H9 (cell line): ENCODE data around the gene ATXN10. TPM values are rescaled to one million over a fixed set of nuclear protein-coding genes. Genes with fewer than 3 reads are reported as not detected.

Experiments
- DNase-seq: peaks from one replicate; pipeline ENCODE4 v3.0.0-alpha.2; 2017
- H2AFZ ChIP-seq: one replicate; pipeline ENCODE4 v1.6.1; 2013; ENCODE audit warnings: mild to moderate bottlenecking, low read length, control low read depth, moderate library complexity
- H2AK5ac ChIP-seq: 2 replicates; pipeline ENCODE4 v1.6.1; 2013; ENCODE audit warnings: low read length, control low read depth, mixed read lengths; ENCODE audit not compliant: insufficient read length
- H2BK120ac ChIP-seq: one replicate; pipeline ENCODE4 v1.6.1; 2013; ENCODE audit warnings: low read depth, mild to moderate bottlenecking, low read length, control low read depth, inconsistent platforms; ENCODE audit not compliant: poor library complexity, severe bottlenecking
- H2BK12ac ChIP-seq: 2 replicates; pipeline ENCODE4 v1.6.1; 2013; ENCODE audit warnings: low read length, control low read depth, mixed read lengths, low read depth; ENCODE audit not compliant: insufficient read length
- H2BK15ac ChIP-seq: 2 replicates; pipeline ENCODE4 v1.6.1; 2013; ENCODE audit warnings: low read depth, low read length, control low read depth
- H2BK20ac ChIP-seq: one replicate; pipeline ENCODE4 v1.6.1; 2013; ENCODE audit warnings: low read depth, mild to moderate bottlenecking, low read length, control low read depth, inconsistent platforms; ENCODE audit not compliant: poor library complexity, severe bottlenecking
- H2BK5ac ChIP-seq: 2 replicates; pipeline ENCODE4 v1.6.1; 2013; ENCODE audit warnings: low read length, control low read depth, mixed read lengths; ENCODE audit not compliant: insufficient read length
- H3K14ac ChIP-seq: 2 replicates; pipeline ENCODE4 v1.6.1; 2013; ENCODE audit warnings: low read length, control low read depth; ENCODE audit not compliant: insufficient read depth
- H3K18ac ChIP-seq: 2 replicates; pipeline ENCODE4 v1.6.1; 2013; ENCODE audit warnings: low read depth, mild to moderate bottlenecking, mixed read lengths, low read length, control low read depth; ENCODE audit not compliant: insufficient read length
- H3K23ac ChIP-seq: 2 replicates; pipeline ENCODE4 v1.6.1; 2013; ENCODE audit warnings: low read length, control low read depth, mixed read lengths, low read depth; ENCODE audit not compliant: insufficient read length
- H3K23me2 ChIP-seq: 2 replicates; pipeline ENCODE4 v1.6.1; 2013; ENCODE audit warnings: low read depth, mild to moderate bottlenecking, mixed read lengths, low read length, control low read depth; ENCODE audit not compliant: insufficient read length, poor library complexity, severe bottlenecking
- H3K27ac ChIP-seq: 2 replicates; pipeline ENCODE4 v1.5.1; 2013; ENCODE audit warnings: low read length, control low read depth, mixed read lengths, low read depth; ENCODE audit not compliant: insufficient read length
- H3K27me3 ChIP-seq: 2 replicates; pipeline ENCODE4 v1.6.1; 2013; ENCODE audit warnings: low read length, control low read depth, inconsistent platforms; ENCODE audit not compliant: insufficient read depth
- H3K4ac ChIP-seq: 2 replicates; pipeline ENCODE4 v1.6.1; 2013; ENCODE audit warnings: low read depth, mild to moderate bottlenecking, control low read depth, inconsistent platforms, low read length, moderate library complexity
- H3K4me1 ChIP-seq: 2 replicates; pipeline ENCODE4 v1.6.1; 2013; ENCODE audit warnings: low read length, control low read depth, inconsistent platforms; ENCODE audit not compliant: insufficient read depth
- H3K4me2 ChIP-seq: 2 replicates; pipeline ENCODE4 v1.6.1; 2013; ENCODE audit warnings: low read length, control low read depth, mixed read lengths; ENCODE audit not compliant: insufficient read length, insufficient read depth
- H3K56ac ChIP-seq: 2 replicates; pipeline ENCODE4 v1.6.1; 2013; ENCODE audit warnings: low read depth, mild to moderate bottlenecking, mixed read lengths, low read length, control low read depth; ENCODE audit not compliant: insufficient read length
- H3K79me1 ChIP-seq: 2 replicates; pipeline ENCODE4 v1.6.1; 2013; ENCODE audit warnings: low read depth, mild to moderate bottlenecking, moderate library complexity, low read length, control low read depth, inconsistent platforms; ENCODE audit not compliant: insufficient read depth, poor library complexity, severe bottlenecking
- H3K79me2 ChIP-seq: 2 replicates; pipeline ENCODE4 v1.6.1; 2013; ENCODE audit warnings: low read length, control low read depth, inconsistent platforms; ENCODE audit not compliant: insufficient read depth
- H3K9ac ChIP-seq: 2 replicates; pipeline ENCODE4 v1.6.1; 2013; ENCODE audit warnings: low read length, control low read depth, mixed read lengths; ENCODE audit not compliant: insufficient read length; ENCODE audit errors: extremely low read depth
- H3K9me3 ChIP-seq: one replicate; pipeline ENCODE4 v1.6.1; 2013; ENCODE audit warnings: low read depth, low read length, inconsistent platforms; ENCODE audit not compliant: control insufficient read depth
- H3T11ph ChIP-seq: one replicate; pipeline ENCODE4 v1.6.1; 2013; ENCODE audit warnings: mild to moderate bottlenecking, low read length, control low read depth, inconsistent platforms
- H4K20me1 ChIP-seq: one replicate; pipeline ENCODE4 v1.6.1; 2013; ENCODE audit not compliant: control insufficient read depth, insufficient read length, insufficient read depth
- H4K5ac ChIP-seq: 2 replicates; pipeline ENCODE4 v1.6.1; 2013; ENCODE audit warnings: low read depth, mild to moderate bottlenecking, mixed read lengths, low read length, control low read depth; ENCODE audit not compliant: insufficient read length
- H4K8ac ChIP-seq: replicated peaks from 2 replicates; pipeline ENCODE4 v1.6.1; 2013; ENCODE audit warnings: low read length, control low read depth, mixed read lengths, low read depth; ENCODE audit not compliant: insufficient read length
- H4K91ac ChIP-seq: 2 replicates; pipeline ENCODE4 v1.6.1; 2013; ENCODE audit warnings: low read depth, mild to moderate bottlenecking, moderate library complexity, mixed read lengths, low read length, control low read depth; ENCODE audit not compliant: insufficient read length
- H3K27ac Mint-ChIP-seq, 3 experiments: 2 replicates in 2 of 3; 3 replicates in 1 of 3; pipeline ENCODE4 v1.8.0; 2020 to 2021; ENCODE audit warnings: mixed read lengths in 3 of 3, mild to moderate bottlenecking in 1 of 3, moderate library complexity in 1 of 3
- H3K27me3 Mint-ChIP-seq: 2 replicates; pipeline ENCODE4 v1.8.0; 2021; ENCODE audit warnings: low read depth, mild to moderate bottlenecking, moderate library complexity, mixed read lengths
- H3K36me3 Mint-ChIP-seq, 3 experiments: 2 replicates in 2 of 3; 3 replicates in 1 of 3; pipeline ENCODE4 v1.8.0; 2020 to 2021; ENCODE audit warnings: low read depth in 3 of 3, mixed read lengths in 3 of 3; ENCODE audit not compliant: insufficient read depth in 1 of 3
- H3K4me1 Mint-ChIP-seq, 2 experiments: 2 replicates each; pipeline ENCODE4 v1.8.0; 2020; ENCODE audit warnings: mixed read lengths in 2 of 2
- H3K4me3 Mint-ChIP-seq, 2 experiments: 2 replicates in 1 of 2; 3 replicates in 1 of 2; pipeline ENCODE4 v1.8.0; 2020 to 2021; ENCODE audit warnings: mild to moderate bottlenecking in 2 of 2, mixed read lengths in 2 of 2, moderate library complexity in 1 of 2
- H3K9me3 Mint-ChIP-seq, 2 experiments: 2 replicates in 1 of 2; 3 replicates in 1 of 2; pipeline ENCODE4 v1.8.0; 2020; ENCODE audit warnings: mild to moderate bottlenecking in 2 of 2, mixed read lengths in 2 of 2, moderate library complexity in 1 of 2
- WGBS: extraction: QIAGEN DNeasy Blood & Tissue Kit; methylation state at CpG from one replicate; pipeline ENCODE4 v1.1.7; 2013; ENCODE audit warnings: missing lambda C conversion rate, low lambda C conversion rate, mixed read lengths; ENCODE audit not compliant: insufficient read length; ENCODE audit errors: extremely low coverage; 5-methylcytosine and 5-hydroxymethylcytosine counted together
- total RNA-seq: library from RNA; stranded (reverse); gene quantifications from 2 replicates; pipeline ENCODE4 v1.2.1, GENCODE V29; 2021
- TF ChIP-seq, protein P1 (sequence below): fragments of 200-600 bp; sonication (generic); conservative IDR thresholded peaks from 3 replicates; pipeline ENCODE4 v1.8.0; 2021; ENCODE audit warnings: antibody characterized with exemption, mild to moderate bottlenecking

The ATXN10 gene
- total RNA-seq, 1 experiment from 2014 or later: 210 TPM

DNA sequence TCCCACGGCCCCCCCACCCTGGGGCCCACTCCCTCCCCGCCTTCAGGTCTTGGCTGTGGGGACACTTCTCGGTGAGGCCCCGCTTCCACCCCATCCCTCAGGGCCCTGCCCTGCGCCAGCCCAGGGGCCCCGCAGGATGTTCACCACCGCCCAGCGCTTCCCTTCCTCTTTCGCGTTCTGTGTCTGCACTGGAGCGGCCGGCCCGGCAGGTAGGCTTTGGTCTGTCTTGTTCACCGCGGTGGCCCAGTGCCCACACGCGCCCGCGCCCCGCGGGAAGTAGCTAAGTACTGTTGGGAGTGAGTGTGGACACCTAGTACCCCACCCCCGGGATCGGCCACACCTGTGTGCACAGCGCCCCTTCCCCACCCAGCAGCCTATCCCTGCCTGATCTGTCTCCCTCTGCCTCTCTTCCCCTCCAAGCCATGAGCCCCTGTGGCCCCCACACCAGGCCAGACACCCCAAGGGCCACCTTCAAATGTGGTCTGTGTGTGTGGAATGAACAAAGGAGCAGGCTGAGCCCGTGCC lies 219.9 kb downstream of the ATXN10 start:
- Histone ChIP-seq H3K9ac (no peak overlapping the region), H3K14ac (no peak overlapping the region; the same call in 1 of the 2 replicates), H3K9me3 (no peaks in the 10 kb centered on the region), H3K27me3 (no peaks in the 10 kb centered on the region), H3K18ac (no peak overlapping the region), H3T11ph (no peak overlapping the region), H4K20me1 (no peaks in the 10 kb centered on the region), H3K4ac (no peak overlapping the region), H2BK20ac (no peak overlapping the region), H3K79me1 (no peaks in the 10 kb centered on the region), H3K4me1 (no peaks in the 10 kb centered on the region; the same call in 1 of the 2 replicates), H2BK5ac (no peak overlapping the region), H4K5ac (no peak overlapping the region), H3K27ac (no peak overlapping the region), H2BK120ac (no peak overlapping the region), H3K4me2 (no peak overlapping the region), H2AK5ac (no peak overlapping the region), H3K79me2 (no peaks in the 10 kb centered on the region), H2BK12ac (no peak overlapping the region), H4K8ac (no peak overlapping the region), H2BK15ac (no peak overlapping the region), H3K23ac (no peak overlapping the region), H4K91ac (no peak overlapping the region), H2AFZ (no peak overlapping the region), H3K23me2 (no peaks in the 10 kb centered on the region), H3K56ac (no peak overlapping the region)
- no CpG with 5 or more reads among the region's 25 CpGs for WGBS
- Mint-ChIP-seq H3K36me3 (no peaks in the 10 kb centered on the region), H3K4me1 (peaks cover 5 to 10% of the 10 kb centered on the region in 2 experiments), H3K27ac (no peak overlapping the region), H3K9me3 (no peaks in the 10 kb centered on the region), H3K27me3 (peaks cover 4% of the 10 kb centered on the region), H3K4me3 (no peak overlapping the region)
- DNase-seq: no peak
- TF ChIP-seq, protein P1, sequence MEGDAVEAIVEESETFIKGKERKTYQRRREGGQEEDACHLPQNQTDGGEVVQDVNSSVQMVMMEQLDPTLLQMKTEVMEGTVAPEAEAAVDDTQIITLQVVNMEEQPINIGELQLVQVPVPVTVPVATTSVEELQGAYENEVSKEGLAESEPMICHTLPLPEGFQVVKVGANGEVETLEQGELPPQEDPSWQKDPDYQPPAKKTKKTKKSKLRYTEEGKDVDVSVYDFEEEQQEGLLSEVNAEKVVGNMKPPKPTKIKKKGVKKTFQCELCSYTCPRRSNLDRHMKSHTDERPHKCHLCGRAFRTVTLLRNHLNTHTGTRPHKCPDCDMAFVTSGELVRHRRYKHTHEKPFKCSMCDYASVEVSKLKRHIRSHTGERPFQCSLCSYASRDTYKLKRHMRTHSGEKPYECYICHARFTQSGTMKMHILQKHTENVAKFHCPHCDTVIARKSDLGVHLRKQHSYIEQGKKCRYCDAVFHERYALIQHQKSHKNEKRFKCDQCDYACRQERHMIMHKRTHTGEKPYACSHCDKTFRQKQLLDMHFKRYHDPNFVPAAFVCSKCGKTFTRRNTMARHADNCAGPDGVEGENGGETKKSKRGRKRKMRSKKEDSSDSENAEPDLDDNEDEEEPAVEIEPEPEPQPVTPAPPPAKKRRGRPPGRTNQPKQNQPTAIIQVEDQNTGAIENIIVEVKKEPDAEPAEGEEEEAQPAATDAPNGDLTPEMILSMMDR: no peak
